PC-9 (cell line): ENCODE data around the gene B9D1.

ENCODE experiments used
- EZH2 ChIP-seq: fragments of 200-600 bp; sonication (generic); IDR thresholded peaks from 2 replicates; pipeline ENCODE4 v1.8.0; 2017; ENCODE audit warnings: antibody characterized with exemption, low read depth
- TF ChIP-seq, protein P1 (sequence below): fragments of 200-600 bp; sonication (generic); conservative IDR thresholded peaks from 2 replicates; pipeline ENCODE4 v1.6.1; 2017; ENCODE audit warnings: mixed run types, antibody characterized with exemption, mild to moderate bottlenecking, moderate library complexity

DNA sequence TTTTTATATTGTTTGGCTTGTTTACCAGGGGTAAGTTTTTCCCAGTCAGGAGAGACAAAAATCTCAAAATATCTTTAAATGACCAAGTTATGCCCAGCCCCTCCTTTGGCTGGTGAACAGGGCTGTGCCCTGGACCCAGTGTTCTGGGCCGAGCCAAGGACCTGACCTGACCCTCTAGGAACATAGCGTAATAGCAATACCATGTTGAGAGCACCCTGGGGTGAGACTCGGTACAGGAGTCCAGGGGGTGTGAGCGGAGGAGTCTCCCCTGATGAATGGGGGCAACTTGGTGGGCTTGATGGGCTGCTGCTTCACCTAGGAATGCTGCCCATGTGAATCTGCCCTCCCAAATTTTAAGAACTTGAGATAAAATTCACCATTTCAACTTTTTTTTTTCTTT, 47.4 kb downstream of the B9D1 start:
- TF ChIP-seq, protein P1, sequence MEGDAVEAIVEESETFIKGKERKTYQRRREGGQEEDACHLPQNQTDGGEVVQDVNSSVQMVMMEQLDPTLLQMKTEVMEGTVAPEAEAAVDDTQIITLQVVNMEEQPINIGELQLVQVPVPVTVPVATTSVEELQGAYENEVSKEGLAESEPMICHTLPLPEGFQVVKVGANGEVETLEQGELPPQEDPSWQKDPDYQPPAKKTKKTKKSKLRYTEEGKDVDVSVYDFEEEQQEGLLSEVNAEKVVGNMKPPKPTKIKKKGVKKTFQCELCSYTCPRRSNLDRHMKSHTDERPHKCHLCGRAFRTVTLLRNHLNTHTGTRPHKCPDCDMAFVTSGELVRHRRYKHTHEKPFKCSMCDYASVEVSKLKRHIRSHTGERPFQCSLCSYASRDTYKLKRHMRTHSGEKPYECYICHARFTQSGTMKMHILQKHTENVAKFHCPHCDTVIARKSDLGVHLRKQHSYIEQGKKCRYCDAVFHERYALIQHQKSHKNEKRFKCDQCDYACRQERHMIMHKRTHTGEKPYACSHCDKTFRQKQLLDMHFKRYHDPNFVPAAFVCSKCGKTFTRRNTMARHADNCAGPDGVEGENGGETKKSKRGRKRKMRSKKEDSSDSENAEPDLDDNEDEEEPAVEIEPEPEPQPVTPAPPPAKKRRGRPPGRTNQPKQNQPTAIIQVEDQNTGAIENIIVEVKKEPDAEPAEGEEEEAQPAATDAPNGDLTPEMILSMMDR, result no peak
- no peak for TF ChIP-seq EZH2
